ENCODE results near the gene WTIP. TPM values are rescaled to one million over a fixed set of nuclear protein-coding genes. Genes with fewer than 3 reads are reported as not detected.

WTIP gene
- total RNA-seq (ENCODE audit: low replicate concordance): 28.2 and 35.4 TPM in 2 replicates

DNA sequence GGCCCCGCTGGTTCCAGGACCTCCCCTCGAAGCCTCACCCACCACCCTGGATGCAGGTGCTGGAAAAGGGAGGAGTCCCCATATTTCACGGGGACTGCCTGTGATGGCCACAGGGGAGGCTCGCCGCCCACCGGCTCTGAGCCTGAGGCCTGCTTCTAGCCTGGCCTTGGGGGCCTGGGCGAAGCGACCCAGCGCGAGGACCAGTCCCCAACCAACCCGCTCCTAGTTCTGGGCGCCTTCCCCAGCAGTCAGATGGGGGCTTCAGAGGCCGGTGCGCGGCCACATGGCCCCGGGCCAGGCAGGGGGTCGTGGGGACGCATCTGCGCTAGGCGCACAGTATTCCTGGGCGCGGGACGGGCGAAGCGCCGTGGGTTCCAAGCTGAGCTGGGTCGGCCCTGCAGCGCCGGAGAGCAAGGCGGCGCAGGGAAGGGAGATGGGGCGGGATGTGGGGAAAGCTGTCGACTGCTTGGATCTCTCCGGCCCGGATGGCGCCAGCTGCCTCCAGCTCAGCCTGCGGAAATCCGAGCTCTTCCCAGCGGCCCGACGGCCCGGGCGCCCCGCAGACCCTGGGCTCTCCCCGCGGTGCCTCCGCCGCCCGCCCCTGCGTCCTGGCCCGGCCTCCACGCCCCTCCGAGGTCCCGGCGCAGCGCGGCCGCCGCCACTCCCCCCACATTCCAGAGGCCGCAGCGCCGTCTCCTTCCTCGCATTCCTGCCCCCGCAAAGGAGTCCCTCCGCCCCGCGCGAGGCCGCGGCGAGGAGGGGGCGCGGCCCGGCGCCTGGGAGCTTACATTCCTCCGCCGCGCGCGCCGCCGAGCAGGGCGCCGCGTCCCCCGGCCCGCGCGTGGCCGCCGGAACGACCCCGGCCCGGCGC, at the start of gene WTIP:
TSS of gene WTIP (plus strand) at position 788 of the 871 bp plus-strand sequence. CDS start 217 bp downstream, outside the sequence.
- peaks cover 38% of the 10 kb centered on the region for H4K20me1 ChIP-seq (ENCODE audit: low read depth)
- Mint-ChIP-seq H3K4me3 (peak within 1 kb of the TSS; percentile 90), H3K4me1 (peaks cover 19% of the 10 kb centered on the region), H3K27me3 (ENCODE audit: insufficient read depth, low read depth) (peaks cover 6% of the 10 kb centered on the region), H3K36me3 (peaks cover 10% of the 10 kb centered on the region), H3K27ac (peak within 1 kb of the TSS; percentile 42), H3K9me3 (peaks cover 2% of the 10 kb centered on the region)
- no peaks in the 10 kb centered on the region for H3K9me3 ChIP-seq (ENCODE audit: low read depth)
- H3K4me3 ChIP-seq: peak within 1 kb of the TSS; percentile 95
- peak; percentile 97 for DNase-seq (ENCODE audit: low spot score)
- TF ChIP-seq EZH2 (IDR thresholded peaks at IDR 0.05): no peak
- TF ChIP-seq, protein P1, sequence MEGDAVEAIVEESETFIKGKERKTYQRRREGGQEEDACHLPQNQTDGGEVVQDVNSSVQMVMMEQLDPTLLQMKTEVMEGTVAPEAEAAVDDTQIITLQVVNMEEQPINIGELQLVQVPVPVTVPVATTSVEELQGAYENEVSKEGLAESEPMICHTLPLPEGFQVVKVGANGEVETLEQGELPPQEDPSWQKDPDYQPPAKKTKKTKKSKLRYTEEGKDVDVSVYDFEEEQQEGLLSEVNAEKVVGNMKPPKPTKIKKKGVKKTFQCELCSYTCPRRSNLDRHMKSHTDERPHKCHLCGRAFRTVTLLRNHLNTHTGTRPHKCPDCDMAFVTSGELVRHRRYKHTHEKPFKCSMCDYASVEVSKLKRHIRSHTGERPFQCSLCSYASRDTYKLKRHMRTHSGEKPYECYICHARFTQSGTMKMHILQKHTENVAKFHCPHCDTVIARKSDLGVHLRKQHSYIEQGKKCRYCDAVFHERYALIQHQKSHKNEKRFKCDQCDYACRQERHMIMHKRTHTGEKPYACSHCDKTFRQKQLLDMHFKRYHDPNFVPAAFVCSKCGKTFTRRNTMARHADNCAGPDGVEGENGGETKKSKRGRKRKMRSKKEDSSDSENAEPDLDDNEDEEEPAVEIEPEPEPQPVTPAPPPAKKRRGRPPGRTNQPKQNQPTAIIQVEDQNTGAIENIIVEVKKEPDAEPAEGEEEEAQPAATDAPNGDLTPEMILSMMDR (IDR thresholded peaks at IDR 0.05): no peak
- peak within 1 kb of the TSS; percentile 95 for H2AFZ ChIP-seq (replicated peaks)
- no peaks in the 10 kb centered on the region for H3K36me3 ChIP-seq
- H3K27me3 ChIP-seq: peaks cover 21% of the 10 kb centered on the region
- H3K9ac ChIP-seq: peak within 1 kb of the TSS; percentile 72
- H3F3A ChIP-seq (ENCODE audit: low read depth): peaks cover 31% of the 10 kb centered on the region
- peak within 1 kb of the TSS; percentile 90 for H3K27ac ChIP-seq
- peak within 1 kb of the TSS; percentile 91 for H3K4me2 ChIP-seq
- H3K79me2 ChIP-seq (ENCODE audit: low read depth): peaks cover 41% of the 10 kb centered on the region
- peaks cover 18% of the 10 kb centered on the region for H3K4me1 ChIP-seq

DNA sequence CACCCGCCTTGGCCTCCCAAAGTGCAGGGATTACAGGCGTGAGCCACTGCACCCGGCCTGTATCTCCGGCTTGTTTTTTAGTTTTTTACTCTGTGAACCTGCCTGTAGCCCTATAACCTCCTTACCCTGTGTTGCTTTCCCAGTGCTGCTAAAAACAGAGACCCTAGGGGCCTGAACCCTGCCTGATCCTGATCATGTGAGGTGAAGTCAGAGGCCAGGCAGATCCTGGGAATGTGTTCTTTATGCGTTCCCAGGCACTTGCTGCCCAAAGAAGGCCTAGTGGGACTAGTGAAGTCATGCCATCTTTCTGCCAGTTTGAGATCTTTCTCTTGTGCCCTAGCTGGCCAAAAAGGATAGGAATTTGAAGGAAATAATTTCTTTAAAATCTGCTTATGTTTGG, 48.8 kb upstream of the WTIP start:
- Histone ChIP-seq H3K4me1 (peaks cover 21% of the 10 kb centered on the region), H3F3A (ENCODE audit: low read depth) (peaks cover 2% of the 10 kb centered on the region), H3K4me3 (no peak overlapping the region), H2AFZ (replicated peaks) (no peak overlapping the region), H3K4me2 (no peak overlapping the region), H3K9ac (no peak overlapping the region), H4K20me1 (ENCODE audit: low read depth) (peaks cover 79% of the 10 kb centered on the region), H3K9me3 (ENCODE audit: low read depth) (no peaks in the 10 kb centered on the region), H3K79me2 (ENCODE audit: low read depth) (peaks cover 100% of the 10 kb centered on the region), H3K27ac (no peak overlapping the region), H3K36me3 (peaks cover 13% of the 10 kb centered on the region), H3K27me3 (no peaks in the 10 kb centered on the region)
- no peak for TF ChIP-seq EZH2phosphoT487 (IDR thresholded peaks at IDR 0.05)
- TF ChIP-seq, protein P1 (IDR thresholded peaks at IDR 0.05): no peak
- TF ChIP-seq EZH2 (IDR thresholded peaks at IDR 0.05): no peak
- H3K27me3 Mint-ChIP-seq (ENCODE audit: insufficient read depth, low read depth): no peaks in the 10 kb centered on the region
- no peak for DNase-seq (ENCODE audit: low spot score)
- H3K27ac Mint-ChIP-seq: no peak overlapping the region
- H3K9me3 Mint-ChIP-seq: no peaks in the 10 kb centered on the region
- no peak overlapping the region for H3K4me3 Mint-ChIP-seq
- peaks cover 19% of the 10 kb centered on the region for H3K4me1 Mint-ChIP-seq
- H3K36me3 Mint-ChIP-seq: peaks cover 26% of the 10 kb centered on the region

DNA sequence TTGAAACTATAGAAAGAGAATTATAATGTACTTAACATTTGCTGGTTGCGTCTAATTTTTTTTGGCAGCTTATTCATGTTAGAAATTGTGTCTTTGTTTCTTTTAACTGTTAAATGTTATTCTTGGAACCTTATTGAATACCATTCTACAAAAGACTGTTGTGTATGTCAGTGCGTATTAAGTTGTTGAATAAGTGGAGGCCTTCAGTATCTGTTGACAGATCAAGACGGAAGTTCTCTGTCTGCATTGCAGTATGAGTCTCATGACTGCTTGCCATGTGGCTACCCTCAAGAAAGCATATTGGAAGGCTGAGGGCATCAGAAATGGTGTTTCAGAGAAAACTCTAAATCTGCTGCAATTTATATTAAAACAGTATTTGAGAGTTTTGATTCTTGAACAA, 44.8 kb upstream of the WTIP start:
- H4K20me1 ChIP-seq (ENCODE audit: low read depth): peaks cover 66% of the 10 kb centered on the region
- H3K4me2 ChIP-seq: no peak overlapping the region
- no peak for DNase-seq (ENCODE audit: low spot score)
- no peak overlapping the region for H3K27ac Mint-ChIP-seq
- H3K79me2 ChIP-seq (ENCODE audit: low read depth): peaks cover 100% of the 10 kb centered on the region
- no peak overlapping the region for H3K27ac ChIP-seq
- no peaks in the 10 kb centered on the region for H3K9me3 ChIP-seq (ENCODE audit: low read depth)
- no peaks in the 10 kb centered on the region for H3K9me3 Mint-ChIP-seq
- no peaks in the 10 kb centered on the region for H3K27me3 Mint-ChIP-seq (ENCODE audit: insufficient read depth, low read depth)
- H3K4me1 ChIP-seq: peaks cover 2% of the 10 kb centered on the region
- TF ChIP-seq EZH2phosphoT487 (IDR thresholded peaks at IDR 0.05) (no peak), EZH2 (IDR thresholded peaks at IDR 0.05) (no peak)
- TF ChIP-seq, protein P1 (IDR thresholded peaks at IDR 0.05): no peak
- peaks cover 2% of the 10 kb centered on the region for H3K4me1 Mint-ChIP-seq
- no peaks in the 10 kb centered on the region for H3K27me3 ChIP-seq
- peaks cover 3% of the 10 kb centered on the region for H3F3A ChIP-seq (ENCODE audit: low read depth)
- H3K4me3 ChIP-seq: no peak overlapping the region
- peaks cover 19% of the 10 kb centered on the region for H3K36me3 ChIP-seq
- H3K36me3 Mint-ChIP-seq: peaks cover 38% of the 10 kb centered on the region
- H3K9ac ChIP-seq: no peak overlapping the region
- H3K4me3 Mint-ChIP-seq: no peak overlapping the region
- no peak overlapping the region for H2AFZ ChIP-seq (replicated peaks)
